Erythroblast (primary cell): ENCODE measurements around the gene SGK2.
A peak's percentile ranks its signal among the peaks of the same experiment; 100 is the strongest.

Source experiments
- DNase-seq, 2 experiments: peaks; one replicate each; lab custom pipeline; 2025; lab: John Stamatoyannopoulos, UW
- GATA1 ChIP-seq: IDR thresholded peaks from 2 replicates; pipeline ENCODE4 v1.6.1; 2011; ENCODE audit warnings: low read depth, mild to moderate bottlenecking, control low read depth, low read length, moderate library complexity
- POLR2A ChIP-seq: IDR thresholded peaks from 2 replicates; pipeline ENCODE4 v1.6.1; 2011; ENCODE audit warnings: mild to moderate bottlenecking, low read length

The SGK2 gene

GRCh38 chr20:43530321-43531090 is 28.3 kb upstream of the SGK2 start:
- TF ChIP-seq POLR2A (no peak), GATA1 (no peak)
- peak; percentile 12 for DNase-seq

- DNase-seq, result no peak
- TF ChIP-seq POLR2A (no peak), GATA1 (no peak)
Measured at GRCh38 chr20:43531091-43531443, 27.8 kb upstream of the SGK2 start.

GRCh38 chr20:43532416-43533055 is 26.3 kb upstream of the SGK2 start:
- no peak for DNase-seq
- TF ChIP-seq GATA1, result no peak

GRCh38 chr20:43533060-43533459 is 25.8 kb upstream of the SGK2 start:
- DNase-seq, result no peak
- no peak for TF ChIP-seq GATA1
- TF ChIP-seq POLR2A, result no peak

- no peak for TF ChIP-seq GATA1
- TF ChIP-seq POLR2A, result no peak
- DNase-seq, result no peak
Measured at GRCh38 chr20:43534016-43534415, 24.8 kb upstream of the SGK2 start.

GRCh38 chr20:43534791-43535350 is 24.0 kb upstream of the SGK2 start:
- no peak for DNase-seq
- no peak for TF ChIP-seq POLR2A
- TF ChIP-seq GATA1, result no peak

- TF ChIP-seq GATA1 (no peak), POLR2A (no peak)
- no peak for DNase-seq
Measured at GRCh38 chr20:43535370-43536004, 23.3 kb upstream of the SGK2 start.

GRCh38 chr20:43536041-43536816 is 22.6 kb upstream of the SGK2 start:
- no peak for DNase-seq
- TF ChIP-seq POLR2A (no peak), GATA1 (no peak)

- DNase-seq, result no peak
- no peak for TF ChIP-seq POLR2A
- no peak for TF ChIP-seq GATA1
Measured at GRCh38 chr20:43536817-43537440, 21.9 kb upstream of the SGK2 start.

- DNase-seq, result peak; percentile 81 to 91
Measured at GRCh38 chr20:43537921-43538877, 20.6 kb upstream of the SGK2 start.

GRCh38 chr20:43538878-43539700 is 19.7 kb upstream of the SGK2 start:
- DNase-seq, result no peak
- TF ChIP-seq POLR2A (no peak), GATA1 (no peak)

More at GRCh38 chr20:43537921-43538877, 20.6 kb upstream of the SGK2 start:
- no peak for TF ChIP-seq GATA1
